NB4 (cell line): Measurements from ENCODE around the gene NCOA6.
"Not testable (repeated sequence)": the region's sequence is repeated elsewhere in the genome, so short reads cannot be mapped to it uniquely, and the experiment has no call there.

Source experiments
- MAX ChIP-seq: IDR thresholded peaks from 2 replicates; pipeline ENCODE4 v1.6.1; 2011; ENCODE audit warnings: low read depth, low read length
- MYC ChIP-seq: IDR thresholded peaks from 2 replicates; pipeline ENCODE4 v1.6.1; 2011; ENCODE audit warnings: low read depth, low read length
- POLR2A ChIP-seq: IDR thresholded peaks from 2 replicates; pipeline ENCODE4 v1.6.1; 2011; ENCODE audit warnings: mild to moderate bottlenecking; ENCODE audit not compliant: insufficient read length; ENCODE audit errors: extremely low read depth
- TF ChIP-seq, protein P1 (sequence below): IDR thresholded peaks from one replicate; pipeline ENCODE4 v1.5.1; 2012; ENCODE audit warnings: low read depth, low read length

DNA sequence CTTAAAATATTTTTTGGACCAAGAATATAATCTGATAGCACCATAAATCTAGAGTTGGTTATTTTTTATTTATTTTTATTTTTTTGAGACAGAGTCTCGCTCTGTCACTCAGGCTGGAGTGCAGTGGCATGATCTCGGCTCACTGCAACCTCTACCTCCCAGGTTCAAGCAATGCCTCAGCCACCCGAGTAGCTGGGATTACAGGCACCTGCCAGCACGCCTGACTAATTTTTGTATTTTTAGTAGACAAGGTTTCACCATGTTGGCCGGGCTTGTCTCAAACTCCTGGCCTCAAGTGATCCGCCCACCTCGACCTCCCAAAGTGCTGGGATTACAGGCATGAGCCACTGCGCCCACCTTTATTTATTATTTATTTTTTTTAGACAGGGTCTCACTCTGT, 45.2 kb downstream of the NCOA6 start:
- not testable (repeated sequence) for TF ChIP-seq POLR2A, MYC, MAX
- TF ChIP-seq, protein P1, sequence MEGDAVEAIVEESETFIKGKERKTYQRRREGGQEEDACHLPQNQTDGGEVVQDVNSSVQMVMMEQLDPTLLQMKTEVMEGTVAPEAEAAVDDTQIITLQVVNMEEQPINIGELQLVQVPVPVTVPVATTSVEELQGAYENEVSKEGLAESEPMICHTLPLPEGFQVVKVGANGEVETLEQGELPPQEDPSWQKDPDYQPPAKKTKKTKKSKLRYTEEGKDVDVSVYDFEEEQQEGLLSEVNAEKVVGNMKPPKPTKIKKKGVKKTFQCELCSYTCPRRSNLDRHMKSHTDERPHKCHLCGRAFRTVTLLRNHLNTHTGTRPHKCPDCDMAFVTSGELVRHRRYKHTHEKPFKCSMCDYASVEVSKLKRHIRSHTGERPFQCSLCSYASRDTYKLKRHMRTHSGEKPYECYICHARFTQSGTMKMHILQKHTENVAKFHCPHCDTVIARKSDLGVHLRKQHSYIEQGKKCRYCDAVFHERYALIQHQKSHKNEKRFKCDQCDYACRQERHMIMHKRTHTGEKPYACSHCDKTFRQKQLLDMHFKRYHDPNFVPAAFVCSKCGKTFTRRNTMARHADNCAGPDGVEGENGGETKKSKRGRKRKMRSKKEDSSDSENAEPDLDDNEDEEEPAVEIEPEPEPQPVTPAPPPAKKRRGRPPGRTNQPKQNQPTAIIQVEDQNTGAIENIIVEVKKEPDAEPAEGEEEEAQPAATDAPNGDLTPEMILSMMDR, result not testable (repeated sequence)
